ENCODE measurements around the gene GDI2.

Gene GDI2

DNA sequence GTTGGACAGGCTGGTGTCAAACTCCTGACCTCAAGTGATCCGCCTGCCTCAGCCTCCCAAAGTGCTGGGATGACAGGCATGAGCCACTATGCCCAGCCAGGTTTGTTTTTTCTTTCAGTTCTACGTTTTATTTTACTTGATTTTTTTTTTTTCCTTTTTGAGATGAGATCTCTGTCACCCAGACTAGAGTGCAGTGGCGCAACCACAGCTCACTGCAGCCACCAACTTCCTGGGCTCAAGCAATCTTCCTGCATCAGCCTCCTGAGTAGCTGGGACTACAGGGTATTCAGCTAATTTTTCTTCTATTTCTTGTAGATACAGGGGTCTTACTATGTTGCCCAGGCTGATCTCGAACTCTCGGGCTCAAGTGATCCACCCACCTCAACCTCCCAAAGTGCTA is 24.3 kb downstream of the GDI2 start:
- H3K4me2 ChIP-seq (ENCODE audit: low read length): no peak overlapping the region
- no peak overlapping the region for H3K27ac ChIP-seq (ENCODE audit: low read depth, low read length)
- no peaks in the 10 kb centered on the region for H3K9me3 ChIP-seq (ENCODE audit: control insufficient read depth, insufficient read depth, low read length)
- H3K27me3 ChIP-seq (ENCODE audit: control insufficient read depth, low read length): no peaks in the 10 kb centered on the region
- peaks cover 97% of the 10 kb centered on the region for H3K36me3 ChIP-seq (ENCODE audit: control insufficient read depth, low read length)
- no peak for TF ChIP-seq EZH2phosphoT487 (IDR thresholded peaks at IDR 0.05; ENCODE audit: borderline replicate concordance, low read length)
- TF ChIP-seq, protein P1, sequence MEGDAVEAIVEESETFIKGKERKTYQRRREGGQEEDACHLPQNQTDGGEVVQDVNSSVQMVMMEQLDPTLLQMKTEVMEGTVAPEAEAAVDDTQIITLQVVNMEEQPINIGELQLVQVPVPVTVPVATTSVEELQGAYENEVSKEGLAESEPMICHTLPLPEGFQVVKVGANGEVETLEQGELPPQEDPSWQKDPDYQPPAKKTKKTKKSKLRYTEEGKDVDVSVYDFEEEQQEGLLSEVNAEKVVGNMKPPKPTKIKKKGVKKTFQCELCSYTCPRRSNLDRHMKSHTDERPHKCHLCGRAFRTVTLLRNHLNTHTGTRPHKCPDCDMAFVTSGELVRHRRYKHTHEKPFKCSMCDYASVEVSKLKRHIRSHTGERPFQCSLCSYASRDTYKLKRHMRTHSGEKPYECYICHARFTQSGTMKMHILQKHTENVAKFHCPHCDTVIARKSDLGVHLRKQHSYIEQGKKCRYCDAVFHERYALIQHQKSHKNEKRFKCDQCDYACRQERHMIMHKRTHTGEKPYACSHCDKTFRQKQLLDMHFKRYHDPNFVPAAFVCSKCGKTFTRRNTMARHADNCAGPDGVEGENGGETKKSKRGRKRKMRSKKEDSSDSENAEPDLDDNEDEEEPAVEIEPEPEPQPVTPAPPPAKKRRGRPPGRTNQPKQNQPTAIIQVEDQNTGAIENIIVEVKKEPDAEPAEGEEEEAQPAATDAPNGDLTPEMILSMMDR (IDR thresholded peaks at IDR 0.05; ENCODE audit: low read depth, low read length, poor library complexity, severe bottlenecking): no peak
- H3K4me3 ChIP-seq (ENCODE audit: low read length): no peak overlapping the region
- peaks cover 8% of the 10 kb centered on the region; the same call in 1 of the 2 replicates for H4K20me1 ChIP-seq (ENCODE audit: control insufficient read depth, insufficient read depth, low read depth, low read length)
- H3K9me2 ChIP-seq (replicated peaks; ENCODE audit: control insufficient read depth, low read length): no peaks in the 10 kb centered on the region
- H3K79me2 ChIP-seq (ENCODE audit: control insufficient read depth, low read length): peaks cover 96% of the 10 kb centered on the region
- H3K4me1 ChIP-seq (ENCODE audit: control insufficient read depth, low read length): no peaks in the 10 kb centered on the region
- peaks cover 8% of the 10 kb centered on the region for H3F3A ChIP-seq (ENCODE audit: control insufficient read depth, insufficient read depth)

DNA sequence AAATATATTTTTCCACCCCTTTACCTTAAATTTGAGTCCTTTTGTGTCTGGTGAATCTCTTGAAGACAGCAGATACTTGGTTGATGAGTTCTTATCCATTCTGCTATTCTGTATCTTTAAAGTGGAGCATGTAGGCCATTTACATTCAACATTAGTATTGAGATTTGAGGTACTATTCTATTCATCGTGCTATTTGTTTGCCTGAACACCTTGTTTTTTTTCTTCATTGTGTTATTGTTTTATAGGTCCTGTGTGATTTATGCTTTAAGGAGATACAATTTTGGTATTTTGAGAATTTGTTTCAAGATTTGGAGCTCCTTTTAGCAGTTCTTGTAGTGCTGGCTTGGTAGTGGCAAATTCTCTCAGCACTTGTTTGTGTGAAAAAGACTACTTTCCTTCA is 29.9 kb downstream of the GDI2 start:
- no peaks in the 10 kb centered on the region for H3K9me3 ChIP-seq (ENCODE audit: control insufficient read depth, insufficient read depth, low read length)
- H3K4me2 ChIP-seq (ENCODE audit: low read length): no peak overlapping the region
- peaks cover 100% of the 10 kb centered on the region for H3K79me2 ChIP-seq (ENCODE audit: control insufficient read depth, low read length)
- no peak for TF ChIP-seq EZH2phosphoT487 (IDR thresholded peaks at IDR 0.05; ENCODE audit: borderline replicate concordance, low read length)
- TF ChIP-seq, protein P1 (IDR thresholded peaks at IDR 0.05; ENCODE audit: low read depth, low read length, poor library complexity, severe bottlenecking): no peak
- H3K27me3 ChIP-seq (ENCODE audit: control insufficient read depth, low read length): no peaks in the 10 kb centered on the region
- H3K4me1 ChIP-seq (ENCODE audit: control insufficient read depth, low read length): no peaks in the 10 kb centered on the region
- H3K36me3 ChIP-seq (ENCODE audit: control insufficient read depth, low read length): peaks cover 94% of the 10 kb centered on the region
- H3F3A ChIP-seq (ENCODE audit: control insufficient read depth, insufficient read depth): peaks cover 20% of the 10 kb centered on the region
- H4K20me1 ChIP-seq (ENCODE audit: control insufficient read depth, insufficient read depth, low read depth, low read length): peaks cover 7% of the 10 kb centered on the region; the same call in 1 of the 2 replicates
- no peak overlapping the region for H3K4me3 ChIP-seq (ENCODE audit: low read length)
- no peak overlapping the region for H3K27ac ChIP-seq (ENCODE audit: low read depth, low read length)
- H3K9me2 ChIP-seq (replicated peaks; ENCODE audit: control insufficient read depth, low read length): no peaks in the 10 kb centered on the region

DNA sequence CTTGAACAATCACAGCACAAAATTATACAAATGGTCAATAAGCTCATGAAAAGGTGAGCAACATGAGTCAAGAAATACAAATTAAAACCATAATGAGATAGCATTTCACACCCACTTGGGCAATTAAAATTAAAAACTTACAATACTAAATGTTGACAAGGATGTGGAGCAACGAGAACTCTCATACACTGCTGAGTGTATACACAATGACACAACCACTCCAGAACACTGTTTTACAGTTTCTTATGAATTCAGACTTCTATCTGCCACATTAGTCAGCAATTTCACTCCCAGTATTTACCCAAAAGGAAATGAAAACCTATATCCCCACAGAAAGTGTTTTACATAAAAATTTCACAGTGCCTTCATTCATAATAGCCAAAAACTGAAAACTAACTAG is 31.1 kb downstream of the GDI2 start:
- Histone ChIP-seq H3K9me2 (replicated peaks; ENCODE audit: control insufficient read depth, low read length) (no peaks in the 10 kb centered on the region), H3K36me3 (ENCODE audit: control insufficient read depth, low read length) (peaks cover 92% of the 10 kb centered on the region), H3K4me1 (ENCODE audit: control insufficient read depth, low read length) (no peaks in the 10 kb centered on the region), H3K27me3 (ENCODE audit: control insufficient read depth, low read length) (no peaks in the 10 kb centered on the region), H3K4me2 (ENCODE audit: low read length) (no peak overlapping the region), H3F3A (ENCODE audit: control insufficient read depth, insufficient read depth) (peaks cover 20% of the 10 kb centered on the region), H3K27ac (ENCODE audit: low read depth, low read length) (no peak overlapping the region), H3K4me3 (ENCODE audit: low read length) (no peak overlapping the region), H3K9me3 (ENCODE audit: control insufficient read depth, insufficient read depth, low read length) (no peaks in the 10 kb centered on the region), H4K20me1 (ENCODE audit: control insufficient read depth, insufficient read depth, low read depth, low read length) (peaks cover 7% of the 10 kb centered on the region; the same call in 1 of the 2 replicates), H3K79me2 (ENCODE audit: control insufficient read depth, low read length) (peaks cover 100% of the 10 kb centered on the region)
- TF ChIP-seq, protein P1 (IDR thresholded peaks at IDR 0.05; ENCODE audit: low read depth, low read length, poor library complexity, severe bottlenecking): no peak
- TF ChIP-seq EZH2phosphoT487 (IDR thresholded peaks at IDR 0.05; ENCODE audit: borderline replicate concordance, low read length): no peak

Data from DOHH2 (cell line).